A673 (cell line): ENCODE results near the gene CFAP91.

Experiments
- CTCF ChIP-seq: fragments of 300-800, 200-600 bp; sonication (generic); conservative IDR thresholded peaks from 2 replicates; pipeline ENCODE4 v1.5.1; 2017; ENCODE audit warnings: low read depth, mild to moderate bottlenecking, antibody characterized with exemption, low read length, moderate library complexity, mixed read lengths
- EZH2 ChIP-seq: fragments of 200-600 bp; sonication (generic); IDR thresholded peaks from 2 replicates; pipeline ENCODE4 v1.6.1; 2017; ENCODE audit warnings: borderline replicate concordance, low read depth, mild to moderate bottlenecking, mixed read lengths, antibody characterized with exemption, low read length; ENCODE audit not compliant: poor library complexity, severe bottlenecking

DNA sequence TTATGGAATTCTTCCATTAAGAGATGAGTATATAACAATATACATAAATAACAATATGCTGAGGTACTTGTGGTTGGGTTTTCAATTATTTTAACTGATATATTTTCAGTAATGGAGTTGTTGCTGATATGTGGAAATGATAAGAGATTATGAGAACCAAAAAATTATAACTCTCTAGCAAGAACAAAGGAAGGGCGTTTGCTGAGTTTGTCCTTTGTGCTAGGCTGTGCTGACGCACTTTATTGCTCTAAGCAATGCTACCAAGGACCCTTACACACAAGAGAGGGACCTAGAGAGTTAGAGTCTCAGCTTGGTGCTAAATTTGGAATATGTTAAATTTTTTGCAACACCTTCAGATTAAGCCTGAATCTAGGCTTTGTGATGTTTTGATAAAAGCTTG lies 24.1 kb downstream of the CFAP91 start:
- TF ChIP-seq EZH2, result no peak
- TF ChIP-seq CTCF, result no peak
